Activated CD4-positive, alpha-beta T cell treated with anti-CD3 and anti-CD28 coated beads for 1 hour (primary cell): ENCODE data around the gene SULT4A1.

Experiments
- DNase-seq: peaks from one replicate; pipeline ENCODE4 v3.0.0-alpha.2; 2020

SULT4A1 gene

GRCh38 chr22:43859621-43860020 lies 2.7 kb downstream of the SULT4A1 start:
- no peak for DNase-seq

DNA sequence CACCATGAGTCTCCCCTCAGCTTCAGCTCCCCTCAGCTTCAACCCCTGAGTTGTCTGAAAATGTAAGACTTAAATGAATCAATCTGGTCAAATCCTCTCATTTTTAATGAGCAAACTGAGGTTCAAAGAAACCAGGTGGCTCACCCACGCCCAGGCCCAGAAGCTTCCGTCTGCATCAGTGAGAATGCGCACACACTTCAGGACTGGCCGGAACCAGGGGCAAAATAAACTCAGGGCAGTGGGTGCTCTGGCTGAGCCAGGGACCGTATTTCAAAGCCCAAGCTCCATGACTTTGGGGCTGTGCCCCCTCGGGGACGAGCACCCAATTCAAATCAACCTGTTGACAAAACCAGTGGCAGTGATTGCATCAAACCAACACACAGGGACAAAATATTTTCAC lies 3.1 kb downstream of the SULT4A1 start:
- DNase-seq: no peak

DNA sequence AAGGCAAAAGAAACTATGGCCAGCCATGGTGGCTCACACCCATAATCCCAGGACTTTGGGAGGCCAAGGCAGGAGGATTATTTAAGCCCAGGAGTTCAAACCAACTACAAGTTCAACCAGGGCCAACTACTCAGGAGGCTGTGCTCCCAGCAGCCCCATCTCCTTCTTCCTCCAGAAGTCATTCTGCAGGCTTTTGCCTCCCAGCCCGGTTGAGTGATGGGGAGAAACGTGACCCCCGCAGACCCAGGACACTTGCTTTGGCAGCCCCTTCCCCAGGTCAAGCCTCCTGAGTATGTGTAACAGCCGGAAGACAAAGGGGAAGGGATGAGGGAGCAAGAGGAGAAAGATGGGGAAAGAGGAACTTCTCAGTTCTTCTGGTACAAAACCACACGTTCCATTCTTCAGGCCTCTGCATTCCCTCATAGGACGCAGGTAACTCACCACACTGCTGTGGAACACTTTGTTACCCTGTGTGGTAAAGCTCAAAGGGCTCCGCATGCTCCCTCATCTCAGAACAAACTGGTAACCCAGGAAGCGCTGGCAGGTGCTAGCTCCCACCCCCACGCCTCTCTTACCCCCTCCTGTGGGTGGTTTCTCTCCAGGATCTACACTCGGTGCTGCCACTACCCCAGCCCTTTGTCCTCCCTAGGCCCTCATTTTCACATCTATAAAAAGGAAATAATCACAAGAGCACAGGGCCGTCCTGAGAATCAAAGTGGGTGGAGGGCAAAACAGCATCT lies 4.0 kb downstream of the SULT4A1 start:
- no peak for DNase-seq

DNA sequence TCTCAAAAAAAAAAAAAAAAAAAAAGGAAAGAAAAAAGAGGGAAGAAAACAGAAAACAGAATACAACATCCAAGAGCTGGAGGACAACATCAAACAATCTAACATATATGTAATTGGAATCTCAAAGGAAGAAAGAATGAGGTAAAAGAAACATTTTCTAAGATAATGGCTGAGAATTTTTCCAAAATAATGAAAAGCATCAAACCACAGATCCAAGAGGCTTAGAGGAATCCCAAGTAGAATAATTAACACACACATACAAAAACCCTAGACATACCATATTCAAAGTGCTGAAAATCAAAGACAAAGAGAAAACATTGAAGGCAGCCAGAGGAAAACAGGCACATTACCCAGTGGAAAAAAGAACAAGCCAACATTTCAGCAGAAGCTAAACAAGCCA lies 4.9 kb downstream of the SULT4A1 start:
- DNase-seq: no peak

DNA sequence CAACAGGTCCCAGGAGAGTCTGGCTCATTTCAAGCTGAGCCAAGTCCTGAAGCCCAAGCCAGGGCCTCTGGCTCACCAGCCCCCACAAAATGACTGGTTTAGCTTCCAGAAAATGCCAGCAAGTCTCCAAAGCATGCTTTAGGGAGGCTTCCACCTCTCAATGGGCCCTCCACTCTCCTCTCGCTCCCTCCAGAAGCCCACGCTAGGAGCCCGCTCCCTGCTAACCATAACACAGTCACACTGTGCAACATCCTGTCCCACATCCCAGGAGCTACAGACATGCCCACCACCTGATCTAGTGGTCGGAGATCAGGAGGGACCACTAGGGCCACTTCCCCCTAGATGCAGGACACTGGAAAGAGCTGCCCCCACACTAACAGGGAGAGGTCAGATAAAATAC lies 6.9 kb downstream of the SULT4A1 start:
- no peak for DNase-seq

DNA sequence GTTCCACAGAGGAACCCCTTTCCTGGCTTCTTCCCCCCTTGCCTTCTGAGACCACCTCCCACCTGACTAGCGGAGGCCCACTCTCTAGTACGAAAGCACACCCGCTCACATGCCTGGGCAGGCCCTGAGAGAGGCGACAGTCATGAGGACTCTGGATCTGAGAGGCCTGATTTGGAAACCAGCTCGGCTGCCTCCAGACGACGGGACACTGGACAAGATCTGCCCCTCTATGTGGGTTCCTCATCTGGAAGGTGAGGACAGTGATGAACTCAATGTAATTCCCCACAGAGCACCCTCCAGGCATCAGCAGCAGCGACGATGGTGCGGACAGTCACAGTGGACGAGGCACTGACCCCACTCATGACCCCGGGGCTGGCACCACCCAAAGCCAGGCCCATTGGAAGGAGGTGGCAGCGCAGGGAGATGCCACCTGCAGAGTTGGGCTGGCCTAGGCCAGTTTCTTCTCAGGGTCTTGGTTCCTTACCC lies 7.5 kb downstream of the SULT4A1 start:
- DNase-seq: no peak

- DNase-seq: no peak
Observed at GRCh38 chr22:43854121-43854785, 8.1 kb downstream of the SULT4A1 start.

GRCh38 chr22:43853328-43853931 lies 8.9 kb downstream of the SULT4A1 start:
- no peak for DNase-seq

DNA sequence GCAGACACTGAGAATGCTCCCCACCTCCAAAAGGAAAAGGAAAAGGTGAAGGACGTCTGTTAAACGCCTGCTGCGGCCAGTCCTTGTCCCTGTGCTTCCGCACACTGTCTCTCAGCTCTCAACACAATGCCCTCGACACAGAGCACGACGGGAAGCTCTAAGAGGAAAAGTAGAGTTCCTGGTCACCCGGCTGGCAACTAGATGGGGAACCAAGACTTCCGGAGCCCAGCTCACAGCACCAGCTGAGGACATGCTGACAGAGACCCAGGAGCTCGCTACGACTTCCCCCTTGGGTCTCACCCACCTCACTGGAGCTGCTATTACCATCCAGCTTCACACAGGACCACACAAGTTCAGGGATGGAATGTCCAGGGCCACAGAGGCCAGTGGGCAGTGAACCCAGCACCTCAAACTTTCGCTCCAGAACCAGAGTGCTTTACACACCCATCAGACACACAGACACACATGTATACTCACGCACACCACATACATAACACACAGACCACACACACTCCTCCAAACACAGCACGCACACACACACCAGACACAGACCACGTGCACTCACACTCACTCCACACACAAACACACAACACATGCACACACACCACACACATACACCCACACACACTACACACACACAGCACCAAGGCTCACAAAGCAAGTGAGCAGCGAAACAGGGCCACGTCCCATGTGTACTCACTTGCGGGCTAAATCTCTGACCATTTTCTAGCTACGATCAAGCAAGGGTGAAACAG lies 9.6 kb downstream of the SULT4A1 start:
- DNase-seq: no peak

DNA sequence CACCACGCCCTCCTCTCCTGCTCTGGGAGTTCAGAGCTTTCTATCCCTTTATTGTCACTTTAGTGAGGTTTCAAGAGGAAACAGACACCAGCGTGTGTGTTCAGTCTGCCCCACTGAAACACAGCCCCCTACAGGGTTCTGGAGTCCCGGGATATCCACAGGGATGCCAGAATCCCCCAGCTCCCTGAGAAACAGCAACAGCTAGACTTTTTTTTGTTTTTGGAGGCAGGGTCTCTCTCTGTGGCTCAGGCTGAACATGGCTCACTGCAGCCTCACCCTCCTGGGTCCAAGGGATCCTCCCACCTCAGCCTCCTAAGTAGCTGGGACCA lies 10.4 kb downstream of the SULT4A1 start:
- no peak for DNase-seq

DNA sequence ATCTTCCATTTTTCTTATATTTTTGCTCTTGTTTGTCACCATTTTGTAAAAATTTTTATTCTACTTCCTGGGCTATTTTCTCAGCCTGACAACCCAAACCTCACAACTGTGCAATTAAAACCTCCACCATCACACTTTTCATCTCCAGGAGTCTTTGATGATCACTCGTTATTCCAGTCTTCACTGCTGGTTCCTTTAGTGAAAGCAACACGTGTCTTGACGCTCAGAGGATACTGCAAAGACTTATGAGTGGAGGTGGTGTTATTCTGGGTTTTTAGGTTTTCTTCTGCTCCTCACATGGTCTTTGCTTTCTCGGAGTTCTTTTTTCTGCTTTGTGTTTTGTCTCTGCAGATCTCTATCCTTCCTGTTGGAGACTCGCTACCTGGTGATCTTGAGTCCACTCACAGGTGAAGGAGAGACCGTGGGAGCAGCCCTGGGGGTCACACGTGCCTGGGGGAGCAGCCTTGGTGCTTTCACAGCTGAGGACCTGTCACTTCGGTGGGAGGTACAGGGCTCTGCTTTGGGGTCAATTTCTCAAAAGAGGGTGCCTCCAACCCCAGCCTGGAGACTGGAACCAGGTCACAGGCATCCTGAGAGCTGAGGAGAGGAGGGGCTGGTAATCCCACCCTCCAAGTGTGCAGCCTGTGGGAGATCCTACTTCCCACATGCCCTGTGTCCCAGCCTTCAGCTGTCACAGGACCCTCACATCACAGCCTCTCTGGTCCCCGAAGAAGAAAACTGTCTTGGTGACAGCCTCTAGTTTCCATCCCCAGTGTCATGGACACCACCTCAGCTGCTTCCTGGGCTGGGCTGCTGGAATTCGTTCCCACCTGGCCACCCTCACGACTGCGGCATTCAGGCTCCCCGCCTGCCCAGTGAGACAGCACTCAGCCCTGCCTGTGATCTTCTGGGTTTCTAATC lies 11.0 kb downstream of the SULT4A1 start:
- no peak for DNase-seq

GRCh38 chr22:43850529-43850928 lies 11.8 kb downstream of the SULT4A1 start:
- DNase-seq: no peak

DNA sequence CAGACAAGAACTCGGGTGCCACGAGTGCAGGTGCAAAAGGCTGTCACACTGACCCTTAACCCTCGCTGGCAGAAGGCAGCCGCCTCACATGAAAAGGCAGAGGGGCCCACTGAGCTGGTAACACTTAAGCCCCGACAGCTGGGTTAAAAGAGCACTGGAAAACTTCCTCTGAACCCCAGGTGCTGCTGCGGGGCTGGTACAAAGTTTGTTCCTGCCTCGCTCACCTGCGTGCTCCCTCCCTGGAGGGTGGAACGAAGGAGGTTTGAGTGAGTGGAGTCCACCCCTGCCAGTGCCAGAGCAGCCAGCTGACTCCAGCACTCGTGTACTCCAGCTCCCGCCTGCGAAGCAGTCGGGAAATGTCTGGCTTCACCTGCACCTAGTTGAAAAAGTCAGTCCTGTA lies 12.6 kb downstream of the SULT4A1 start:
- no peak for DNase-seq

DNA sequence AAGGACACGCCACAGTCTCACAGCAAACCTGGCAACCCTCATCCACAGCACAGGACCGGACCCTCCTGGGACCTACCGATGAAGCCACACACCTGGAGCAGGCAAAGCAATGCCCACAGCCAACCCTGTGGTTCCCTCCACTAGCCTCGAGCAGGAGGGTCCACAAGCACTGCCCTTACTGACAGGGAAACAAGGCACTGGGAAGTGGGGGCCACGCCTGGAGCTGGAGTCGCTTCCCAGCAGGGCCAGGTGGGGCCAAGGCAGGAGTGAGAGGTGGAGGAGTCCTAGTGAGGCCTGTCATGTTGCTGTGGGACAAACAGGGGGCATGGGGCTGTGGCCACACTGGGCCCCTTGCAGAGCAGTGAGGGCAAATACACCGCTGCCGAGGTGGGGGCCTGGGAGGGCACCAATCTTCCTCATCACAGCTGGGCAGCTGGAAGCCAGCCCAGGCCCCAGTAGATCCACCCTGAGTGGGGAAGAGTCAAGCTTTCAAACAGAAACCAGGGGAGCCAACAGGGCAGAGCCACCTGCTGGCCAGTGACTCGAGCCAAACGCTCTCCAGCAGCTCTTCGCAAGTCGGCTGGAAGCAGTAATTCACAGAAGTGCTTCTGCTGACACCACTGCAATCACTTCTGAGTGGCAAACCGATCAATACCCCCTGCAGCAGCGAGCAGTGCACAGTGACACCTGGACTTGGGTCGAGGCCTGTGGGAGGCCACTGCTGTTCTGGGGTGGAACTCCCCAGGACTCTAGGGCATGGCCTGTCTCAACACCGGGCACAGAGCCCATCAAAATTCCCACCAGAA lies 13.7 kb downstream of the SULT4A1 start:
- DNase-seq: no peak

DNA sequence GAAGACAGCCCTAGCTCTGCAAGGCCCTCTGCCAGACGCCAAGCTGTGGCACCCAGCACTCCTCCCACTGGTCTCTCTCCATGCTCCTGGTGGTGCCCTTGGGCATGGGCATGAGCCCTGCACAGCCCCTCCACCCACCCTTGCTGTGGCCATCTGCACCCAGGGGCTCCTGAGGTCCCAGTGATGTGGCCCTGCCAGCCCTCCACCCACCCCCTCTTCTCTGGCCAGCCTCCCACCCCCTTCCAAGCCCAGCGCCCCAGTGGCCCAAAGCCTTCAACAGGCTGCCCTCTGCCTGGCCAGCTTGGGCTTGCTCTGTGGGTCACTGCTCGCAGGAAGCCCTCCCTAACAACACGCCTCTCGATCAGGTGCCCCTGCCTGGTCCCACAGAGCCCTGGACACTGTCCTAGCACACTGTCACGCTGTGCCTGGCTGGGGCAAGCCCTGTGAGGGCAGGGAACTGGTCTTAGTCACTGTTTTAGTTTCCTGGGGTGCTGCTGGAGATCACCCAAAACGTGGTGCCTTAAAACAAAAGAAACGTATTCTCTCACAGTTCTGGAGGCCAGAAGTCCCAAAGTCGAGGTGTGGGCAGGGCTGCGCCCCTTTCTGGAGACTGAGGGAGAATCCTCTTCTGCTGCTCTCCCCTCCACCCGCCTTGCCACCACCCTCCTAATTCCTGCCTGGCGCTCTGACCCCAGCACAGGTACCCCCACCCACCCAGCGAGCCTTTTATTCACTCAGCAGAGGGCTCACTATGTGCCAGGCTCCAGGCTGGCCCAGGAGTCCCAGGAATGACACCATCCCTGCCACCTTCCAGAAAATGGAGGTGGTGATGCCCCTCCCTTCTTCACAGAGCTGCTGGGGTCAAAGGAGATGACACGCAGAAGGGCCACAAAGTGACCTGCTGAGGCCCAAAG lies 14.7 kb downstream of the SULT4A1 start:
- DNase-seq: no peak

DNA sequence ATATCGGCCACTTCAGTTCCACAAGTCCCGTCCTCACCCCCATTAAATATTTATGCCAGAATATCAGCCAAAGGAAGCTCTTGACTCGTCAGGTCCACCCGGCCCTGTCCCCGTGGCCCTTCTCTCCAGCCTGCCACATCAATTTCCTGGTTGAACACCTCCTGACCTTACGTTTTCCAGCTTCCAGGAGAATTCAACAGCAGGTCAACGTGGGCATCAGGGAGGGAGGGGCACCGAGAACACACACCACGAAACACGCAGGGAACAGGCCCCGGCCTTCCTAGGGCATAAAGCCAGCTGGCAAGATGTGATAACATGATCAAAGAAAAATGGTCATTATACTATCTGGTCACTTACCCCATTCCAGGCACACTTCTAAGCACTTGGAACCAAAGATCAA lies 15.3 kb downstream of the SULT4A1 start:
- DNase-seq: no peak

DNA sequence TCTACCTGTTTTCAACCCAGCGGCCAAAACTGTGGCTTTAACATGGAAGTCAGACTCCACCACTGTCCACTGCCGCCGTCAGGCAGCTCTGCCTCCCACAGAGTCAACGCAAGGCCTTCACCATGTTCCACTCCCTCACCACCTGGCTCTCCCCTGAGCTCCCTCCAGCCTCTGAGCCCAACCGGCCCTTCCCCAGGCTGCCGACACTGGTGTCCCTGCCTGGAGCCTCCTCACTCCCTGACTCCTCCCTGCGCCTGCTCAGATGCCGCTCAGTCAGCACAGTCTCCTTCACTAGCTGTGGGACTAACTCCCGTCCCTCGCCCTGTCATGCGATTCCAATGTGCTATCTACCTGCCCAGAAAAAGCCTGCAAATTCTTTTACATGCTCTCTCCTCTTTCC lies 16.3 kb downstream of the SULT4A1 start:
- no peak for DNase-seq

GRCh38 chr22:43844560-43845545 lies 17.5 kb downstream of the SULT4A1 start:
- DNase-seq: no peak
